IPS DF 19.7 (cell line): ENCODE results near the gene TFR2.

Experiments
- DNase-seq: peaks from one replicate; pipeline ENCODE4 v3.0.0-alpha.2; 2013; ENCODE audit warnings: low read depth, low spot score

TFR2 gene

DNA sequence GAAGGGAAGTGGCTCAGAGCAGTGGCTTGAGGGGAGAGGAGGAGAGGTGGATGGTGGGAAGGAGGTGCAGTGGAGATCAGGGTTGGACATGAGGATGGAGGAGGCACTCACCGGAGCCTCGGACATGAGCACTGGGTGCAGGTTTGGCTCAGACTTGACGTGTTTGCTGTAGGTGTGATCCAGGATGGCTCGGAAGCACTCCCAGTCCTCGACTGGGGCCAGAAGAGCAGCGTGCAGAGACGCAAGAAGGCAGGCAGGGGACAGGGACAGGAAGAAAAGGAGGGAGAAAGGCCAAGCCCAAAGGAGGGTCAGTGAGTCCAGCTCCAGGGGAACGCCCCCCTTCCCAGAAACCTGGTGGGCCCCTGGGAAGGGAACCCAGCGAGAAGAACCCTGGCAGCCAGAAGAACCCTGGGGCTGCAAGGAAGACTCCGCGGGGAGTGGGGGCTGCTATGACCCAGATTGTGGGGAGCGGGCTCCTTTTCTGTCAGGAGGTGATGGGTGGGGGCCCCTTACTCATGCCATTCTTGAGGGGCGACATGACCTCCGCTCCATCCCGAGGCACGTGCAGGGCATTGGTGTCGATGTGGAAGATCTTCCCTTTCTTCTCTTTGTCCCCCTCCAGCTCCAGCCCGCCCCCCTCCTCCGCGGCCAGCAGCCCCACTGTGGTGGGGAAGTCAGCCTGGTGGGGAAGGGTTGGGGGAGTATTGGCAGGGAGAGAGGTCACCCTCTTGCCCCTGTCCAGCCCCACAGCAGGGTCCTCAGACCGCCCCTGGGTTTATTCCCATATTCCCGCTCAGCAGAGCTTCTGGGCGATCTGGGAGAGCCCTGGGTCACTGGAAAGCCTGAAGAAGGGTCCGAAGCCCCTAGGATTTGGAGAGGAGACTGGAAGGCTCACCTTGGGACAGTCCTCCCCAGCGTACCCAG, 13.8 kb upstream of the TFR2 start:
- DNase-seq: no peak

DNA sequence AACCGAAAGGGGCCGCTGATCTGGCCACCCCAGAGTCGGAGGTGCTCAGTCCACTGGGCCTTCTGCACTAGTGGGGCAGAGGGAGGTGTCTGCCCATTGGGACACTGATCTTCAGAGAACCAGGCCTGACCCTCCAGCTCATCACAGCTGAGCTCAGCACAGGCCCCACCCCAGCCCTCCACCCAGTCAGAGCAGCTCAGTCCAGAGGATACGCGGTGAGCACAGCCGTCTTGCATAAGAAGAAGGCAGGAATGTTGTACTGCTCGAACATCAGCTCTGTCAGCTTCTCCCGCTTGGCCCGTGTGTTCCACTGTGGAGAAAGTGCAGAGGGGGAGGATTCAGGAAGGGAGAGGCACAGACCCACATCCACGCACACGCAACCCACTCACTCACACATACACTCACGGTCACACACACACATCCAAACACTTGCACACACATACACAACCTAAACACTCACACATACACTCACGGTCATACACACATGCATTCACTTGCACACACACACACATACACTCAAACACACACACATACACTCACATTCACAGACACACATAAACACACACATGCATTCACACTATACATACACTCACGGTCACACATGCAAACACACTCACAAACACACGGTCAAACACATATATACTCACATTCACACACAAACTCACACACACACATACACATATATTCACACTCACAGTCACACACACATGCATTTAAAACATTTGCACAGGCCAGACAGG, 8.6 kb upstream of the TFR2 start:
- no peak for DNase-seq

DNA sequence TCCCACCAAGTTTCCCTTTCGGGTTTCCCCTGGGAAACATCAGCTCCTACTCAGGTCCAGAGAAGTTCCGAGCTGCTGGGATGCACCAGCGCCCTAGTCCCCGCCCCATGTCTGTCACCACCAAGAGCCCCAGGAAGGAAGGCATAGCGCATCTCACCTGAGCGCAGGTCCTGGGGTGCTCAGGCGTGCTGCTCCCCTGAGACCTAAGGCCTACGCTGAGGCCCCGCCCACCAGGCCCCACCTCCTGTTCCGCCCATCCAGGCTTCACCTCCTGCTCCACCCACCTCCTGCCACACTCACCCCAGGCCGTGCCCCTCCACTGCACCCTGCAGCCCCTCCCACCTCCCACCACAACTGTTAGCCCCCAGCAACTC, 1.2 kb upstream of the TFR2 start:
- no peak for DNase-seq

DNA sequence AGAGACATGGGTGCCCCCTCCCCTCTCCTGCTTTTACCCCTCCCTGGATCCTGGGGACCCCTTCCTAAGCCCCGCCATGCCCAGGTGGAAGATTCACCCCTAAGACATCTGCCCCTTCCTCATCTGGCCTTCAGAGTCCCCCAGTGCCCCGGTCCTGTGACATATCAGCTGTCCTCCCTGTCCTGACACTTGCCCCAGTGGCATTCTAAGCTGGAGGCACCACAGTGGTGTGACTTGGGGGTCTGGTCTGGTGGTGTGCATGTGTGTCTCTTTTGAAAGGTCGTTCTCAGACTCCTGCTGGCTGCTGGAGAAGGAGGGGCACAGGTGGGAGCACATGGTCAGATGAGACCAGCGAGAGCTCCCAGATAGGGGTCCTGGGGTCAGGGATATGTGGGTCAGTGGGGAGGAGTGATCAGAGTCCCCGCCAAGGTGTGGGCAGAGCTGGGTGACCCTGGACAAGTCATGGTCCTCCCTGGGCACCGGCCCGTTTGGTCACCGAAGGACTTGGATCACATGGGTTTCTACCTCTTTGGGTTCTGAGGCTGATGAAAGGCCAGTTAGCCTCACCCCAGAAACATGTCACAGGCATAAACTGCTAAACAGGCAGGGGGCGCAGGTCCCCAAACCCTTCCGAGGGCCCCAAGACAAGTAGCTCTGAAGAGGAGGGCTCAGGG, 645 bp upstream of the TFR2 start:
- no peak for DNase-seq

DNA sequence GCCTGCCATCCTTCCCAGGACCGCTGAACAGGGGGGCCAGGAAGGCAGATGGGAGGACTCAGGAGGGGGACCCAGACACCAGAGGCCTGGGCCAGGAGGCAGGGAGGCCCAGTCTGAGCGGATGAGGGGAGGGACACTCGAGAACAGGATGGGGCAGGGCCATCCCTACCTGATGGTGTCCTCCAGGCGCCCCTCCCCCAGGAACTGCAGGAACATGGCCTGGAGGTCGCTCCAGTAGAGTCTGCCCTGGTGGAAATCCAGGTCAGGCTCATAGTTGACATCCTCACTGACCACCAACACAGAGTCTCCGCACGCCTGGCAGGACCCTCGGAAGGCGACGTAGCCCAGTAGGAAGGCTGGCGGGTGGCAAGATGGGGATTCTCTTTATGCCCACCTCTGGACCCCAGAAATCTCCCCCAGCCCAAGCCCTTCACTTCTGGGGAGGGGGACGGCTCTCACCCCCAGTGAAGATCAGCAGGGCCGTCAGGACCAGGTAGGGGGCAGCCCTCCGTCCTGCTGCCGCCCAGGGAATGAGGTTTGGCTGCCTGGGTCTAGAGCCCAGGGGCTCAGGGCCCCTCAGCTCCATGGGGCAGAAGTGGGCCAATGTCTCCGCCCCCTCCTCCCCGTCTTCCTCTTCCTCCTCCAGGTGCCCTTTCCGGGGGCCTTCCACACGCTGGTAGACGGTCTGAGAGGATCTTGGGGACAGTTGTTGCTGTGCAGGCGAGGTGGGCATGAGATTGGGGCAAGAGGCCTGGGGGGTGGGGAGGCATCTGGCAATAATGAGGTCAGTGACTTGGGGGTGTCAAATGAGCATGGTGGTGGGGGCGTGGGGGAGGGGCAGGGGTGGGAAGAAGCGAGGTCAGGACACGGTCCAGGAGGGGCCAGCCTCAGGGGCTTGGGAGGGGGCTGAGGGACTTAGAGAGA, 573 bp downstream of the TFR2 start:
- DNase-seq: no peak

DNA sequence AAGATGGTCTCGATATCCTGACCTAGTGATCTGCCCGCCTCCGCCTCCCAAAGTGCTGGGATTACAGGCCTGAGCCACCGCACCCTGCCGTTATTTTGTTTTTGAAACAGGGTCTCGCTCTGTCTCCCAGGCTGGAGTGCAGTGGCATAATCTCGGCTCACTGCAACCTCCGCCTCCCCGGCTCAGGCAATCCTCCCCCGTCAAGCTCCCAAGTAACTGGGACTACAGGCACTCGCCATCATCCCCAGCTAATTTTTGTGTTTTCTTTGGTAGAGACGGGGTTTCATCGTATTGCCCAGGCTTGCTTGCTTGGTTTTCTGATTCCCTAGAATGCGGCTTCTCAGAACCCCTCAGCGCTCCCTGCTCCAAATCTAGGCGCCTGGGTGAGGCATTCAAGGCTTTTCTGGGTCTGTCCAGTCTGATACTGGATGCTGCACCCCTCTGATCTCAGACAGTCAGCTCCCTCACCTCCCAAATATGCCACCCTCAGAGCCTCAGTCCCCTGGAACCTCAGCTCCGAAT, 1.3 kb downstream of the TFR2 start:
- no peak for DNase-seq

DNA sequence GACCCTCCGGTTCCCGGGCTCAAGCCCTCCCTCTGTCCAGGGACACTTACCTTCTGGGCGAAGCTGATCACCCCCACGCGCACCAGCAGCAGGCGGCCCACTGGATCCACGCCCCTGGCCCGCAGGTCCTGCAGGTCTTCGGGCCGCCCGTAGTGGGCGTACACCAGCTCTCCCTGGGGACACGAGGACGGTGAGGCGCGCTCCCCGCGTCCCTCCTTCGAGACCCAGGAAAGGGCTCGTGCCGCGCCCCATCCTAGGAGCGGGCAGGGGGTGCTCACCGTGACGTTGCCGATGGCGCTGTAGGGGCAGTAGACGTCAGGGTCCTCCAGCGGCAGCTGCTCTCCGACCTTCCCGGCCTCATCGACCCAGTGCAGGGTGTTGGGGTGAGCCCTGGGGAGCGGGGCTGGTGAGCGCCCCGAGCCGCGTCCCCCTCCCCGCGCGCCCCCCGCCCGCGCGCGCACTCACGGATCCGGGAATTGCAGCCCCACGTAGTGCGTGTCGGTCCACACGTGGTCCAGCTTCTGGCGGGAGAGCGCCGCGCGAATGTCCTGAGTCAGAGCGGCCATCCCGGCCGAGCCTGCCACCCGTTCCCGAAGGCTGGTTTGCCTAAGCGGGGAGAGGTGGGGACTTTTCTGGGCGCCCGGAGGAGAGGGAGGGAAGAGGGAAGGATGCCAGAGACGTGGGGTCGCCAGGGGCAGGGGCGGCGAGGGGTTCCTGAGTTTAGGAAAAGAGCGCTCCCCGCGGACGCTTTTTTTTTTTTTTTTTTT, 8.2 kb downstream of the TFR2 start:
- no peak for DNase-seq

DNA sequence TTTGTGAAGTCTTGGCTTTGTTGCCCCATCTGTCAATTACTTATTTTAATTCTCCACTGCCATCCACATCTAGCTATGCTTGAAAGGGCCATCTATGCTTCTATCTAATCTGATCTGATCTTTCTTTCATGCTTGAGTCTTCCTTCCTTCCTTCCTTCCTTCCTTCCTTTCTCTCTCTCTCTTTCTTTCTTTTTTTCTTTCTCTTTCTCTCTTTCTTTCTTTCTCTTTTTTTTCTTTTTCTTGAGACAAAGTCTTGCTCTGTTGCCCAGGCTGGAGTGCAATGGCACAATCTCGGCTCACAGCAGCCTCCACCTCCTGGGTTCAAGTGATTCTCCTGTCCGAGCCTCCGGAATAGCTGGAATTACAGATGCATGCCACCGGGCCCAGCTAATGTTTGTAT, 11.3 kb downstream of the TFR2 start:
- DNase-seq: no peak

DNA sequence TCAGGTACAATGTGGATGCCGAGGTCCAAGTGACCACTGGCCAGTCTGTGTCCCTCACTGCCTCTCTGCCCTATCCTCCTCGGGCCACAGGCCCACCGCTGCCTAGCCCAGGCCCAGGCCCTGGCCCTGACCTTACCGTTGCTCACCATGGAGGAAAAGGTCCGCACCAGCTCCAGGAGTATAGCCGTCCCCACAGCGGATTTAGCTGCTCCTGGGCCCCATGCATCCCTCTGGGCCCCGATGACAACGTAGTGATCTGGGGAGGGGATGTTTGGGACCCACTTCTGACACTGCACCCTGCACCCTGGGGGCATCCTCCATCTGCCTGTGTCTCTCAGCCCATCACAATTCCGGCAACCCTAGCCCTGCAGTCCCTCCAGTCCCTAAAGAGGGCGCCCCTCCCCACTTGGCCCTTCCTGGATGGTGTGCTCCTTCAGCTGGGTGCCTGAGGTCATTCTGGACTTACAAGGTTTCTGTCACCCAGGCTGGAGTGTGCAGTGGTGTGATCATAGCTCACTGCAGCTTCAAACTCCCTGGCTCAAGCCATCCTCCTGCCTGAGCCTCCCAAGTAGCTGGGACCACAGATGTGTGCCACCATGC, 12.1 kb downstream of the TFR2 start:
- DNase-seq: no peak

DNA sequence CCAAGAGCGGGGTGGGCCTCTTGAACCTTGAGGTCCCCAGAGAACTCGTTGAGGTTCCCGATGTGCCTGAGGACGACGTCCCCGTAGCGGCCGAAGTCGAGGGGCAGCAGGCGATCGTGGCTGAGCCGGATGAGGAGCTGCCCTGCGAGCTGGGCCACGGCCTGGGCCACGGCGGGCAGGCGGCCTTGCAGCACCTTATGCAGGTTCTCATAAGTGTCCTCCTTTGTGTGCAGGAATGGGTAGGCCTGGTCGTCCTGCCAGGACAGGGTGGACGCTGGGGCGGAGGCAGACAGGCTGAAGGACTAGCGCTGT, 14.2 kb downstream of the TFR2 start:
- no peak for DNase-seq

DNA sequence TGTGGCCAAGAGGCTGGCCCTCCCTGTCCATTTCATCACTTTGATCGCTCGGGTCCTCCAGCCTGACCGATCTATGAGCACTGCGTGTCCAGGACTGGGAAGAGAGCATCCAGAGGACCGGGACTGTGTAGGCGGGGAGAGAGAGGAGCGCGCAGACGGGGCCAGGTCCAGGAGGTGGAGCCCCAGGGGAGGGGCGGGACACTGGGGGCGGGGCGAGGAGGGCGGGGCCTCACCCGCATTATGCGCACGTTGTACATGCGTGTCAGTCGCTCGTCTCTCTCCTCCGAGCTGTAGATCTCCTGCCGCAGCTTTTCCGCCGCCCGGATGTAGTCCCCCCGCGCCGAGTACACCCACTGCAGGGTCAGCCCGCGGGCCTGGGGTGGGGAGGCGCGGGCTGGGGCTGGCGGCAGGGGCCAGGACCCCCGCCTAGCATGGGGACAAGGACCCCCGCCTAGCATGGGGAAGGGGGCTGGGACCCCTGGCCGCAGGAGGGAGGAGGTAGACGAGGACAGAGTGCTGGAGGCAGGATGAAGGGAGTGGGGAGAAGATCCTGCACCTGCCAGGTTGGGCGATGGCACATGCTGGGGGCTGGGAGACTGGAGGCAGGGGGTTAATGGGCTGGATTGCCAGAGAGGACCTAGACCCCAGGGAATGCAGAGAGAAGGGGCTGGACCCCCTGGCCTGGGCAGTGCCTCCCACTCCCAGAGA, 14.7 kb downstream of the TFR2 start:
- DNase-seq: no peak

DNA sequence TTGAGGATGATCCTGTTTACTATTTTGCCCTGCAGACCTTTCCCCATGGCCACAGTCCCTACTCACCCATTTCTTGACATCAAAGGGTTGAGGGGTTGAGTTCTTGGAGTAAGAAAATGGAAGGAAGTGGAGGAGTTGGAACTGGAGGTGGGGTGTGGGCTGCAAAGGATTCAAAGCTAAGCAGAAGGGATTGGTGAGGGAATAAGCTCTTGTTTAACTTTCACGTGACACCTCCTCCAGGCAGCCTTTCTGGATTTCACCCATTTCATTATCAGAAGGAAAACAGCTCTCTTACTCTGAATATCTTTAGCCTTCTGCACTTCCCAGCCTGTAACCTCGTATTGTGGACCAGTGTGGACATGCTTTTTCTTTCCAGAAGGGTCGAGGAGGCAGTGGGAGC, 15.3 kb downstream of the TFR2 start:
- no peak for DNase-seq

DNA sequence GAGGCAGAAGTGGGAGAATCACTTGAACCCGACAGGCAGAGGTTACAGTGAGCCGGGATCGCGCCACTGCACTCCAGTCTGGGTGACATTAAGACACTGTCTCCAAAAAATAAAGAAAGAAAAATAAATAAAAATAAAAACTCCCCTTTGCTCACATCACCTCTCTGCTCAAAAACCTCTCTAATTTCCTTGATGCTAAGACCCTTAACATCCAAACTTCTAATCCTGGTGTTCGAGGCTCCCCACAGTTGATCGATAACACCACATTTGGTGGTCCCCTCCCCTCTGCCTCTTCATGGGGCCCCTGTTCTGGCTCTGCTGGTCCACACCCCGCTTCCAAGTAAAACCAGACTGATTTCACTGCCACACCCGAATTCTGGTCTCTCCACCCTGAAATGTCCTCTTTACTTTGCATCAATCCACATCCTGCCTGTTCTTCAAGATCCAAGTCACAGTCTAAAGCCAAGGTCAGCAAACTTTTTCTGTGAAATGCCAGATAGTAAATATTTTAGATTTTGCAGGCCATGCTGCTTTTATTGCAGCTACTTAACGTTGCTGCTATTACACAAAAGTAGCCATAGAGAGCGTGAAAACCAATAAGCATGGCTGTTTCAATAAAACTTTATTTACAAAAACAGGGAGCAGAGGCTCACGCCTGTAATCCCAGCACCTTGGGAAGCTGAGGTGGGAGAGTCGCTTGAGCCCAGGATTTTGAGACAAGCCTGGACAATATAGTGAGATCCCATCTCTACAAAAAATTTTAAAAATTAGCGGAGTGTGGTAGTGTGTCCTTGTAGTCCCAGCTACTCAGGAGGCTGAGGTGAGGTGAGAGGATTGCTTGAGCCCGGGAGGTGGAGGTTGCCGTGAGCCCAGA, 17.2 kb downstream of the TFR2 start:
- DNase-seq: no peak

DNA sequence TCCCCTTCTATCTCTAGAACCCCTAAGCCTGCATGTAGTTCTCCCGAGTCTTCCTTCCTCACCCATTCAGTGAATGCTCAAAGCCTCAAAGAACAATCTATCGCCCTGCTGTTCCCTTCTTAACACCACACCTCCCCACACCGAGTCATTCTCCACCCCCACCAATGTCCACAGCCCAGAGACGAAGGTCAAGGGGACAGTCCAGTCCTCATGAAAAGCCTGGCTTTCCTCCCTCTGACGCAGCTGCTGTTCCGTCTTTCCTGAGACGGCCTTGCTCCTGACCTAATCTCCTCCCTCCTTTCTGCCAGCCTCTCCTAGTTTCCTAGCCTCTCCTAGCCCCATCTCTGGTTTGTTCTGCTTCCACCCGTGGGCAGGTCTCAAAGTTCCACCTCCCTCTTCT, 19.8 kb downstream of the TFR2 start:
- no peak for DNase-seq

DNA sequence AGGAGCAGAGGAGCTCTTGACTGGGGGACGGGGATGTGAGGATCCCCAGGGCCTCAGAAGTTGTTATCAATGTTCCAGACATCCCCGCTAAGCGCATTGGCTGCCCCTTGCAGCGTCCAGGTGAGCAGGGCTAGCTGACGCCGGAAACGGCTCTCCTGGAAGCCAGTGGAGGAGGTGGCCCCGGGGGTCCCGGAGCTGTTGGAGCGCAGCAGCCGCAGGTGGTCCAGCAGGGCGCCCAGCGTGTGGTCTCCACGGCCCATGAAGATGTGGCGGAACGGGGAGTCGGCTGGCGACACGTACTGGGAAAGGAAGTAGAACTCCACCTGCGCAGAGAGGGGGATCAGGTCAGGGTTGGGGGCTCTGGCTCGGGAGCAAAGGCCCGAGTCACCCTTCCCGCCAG, 20.5 kb downstream of the TFR2 start:
- no peak for DNase-seq

DNA sequence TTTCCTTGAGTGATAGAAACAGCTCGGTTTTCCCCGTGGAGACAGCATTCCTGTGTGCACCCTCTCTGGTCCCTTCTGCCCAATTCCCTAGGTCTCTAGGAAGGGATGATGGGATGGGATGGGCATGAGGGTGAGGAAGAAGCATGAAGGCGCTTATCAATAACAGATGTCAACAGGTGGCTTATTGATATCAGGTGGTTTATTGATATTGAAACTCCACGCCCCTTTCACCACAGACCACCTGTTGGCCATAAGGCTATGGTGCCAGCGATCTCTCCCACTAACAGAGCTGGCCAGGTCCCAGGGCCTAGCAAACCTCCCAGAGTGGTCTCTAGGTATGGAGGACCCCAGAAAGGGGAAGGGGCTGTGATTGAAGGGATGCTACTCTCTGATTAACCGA, 21.1 kb downstream of the TFR2 start:
- DNase-seq: no peak

DNA sequence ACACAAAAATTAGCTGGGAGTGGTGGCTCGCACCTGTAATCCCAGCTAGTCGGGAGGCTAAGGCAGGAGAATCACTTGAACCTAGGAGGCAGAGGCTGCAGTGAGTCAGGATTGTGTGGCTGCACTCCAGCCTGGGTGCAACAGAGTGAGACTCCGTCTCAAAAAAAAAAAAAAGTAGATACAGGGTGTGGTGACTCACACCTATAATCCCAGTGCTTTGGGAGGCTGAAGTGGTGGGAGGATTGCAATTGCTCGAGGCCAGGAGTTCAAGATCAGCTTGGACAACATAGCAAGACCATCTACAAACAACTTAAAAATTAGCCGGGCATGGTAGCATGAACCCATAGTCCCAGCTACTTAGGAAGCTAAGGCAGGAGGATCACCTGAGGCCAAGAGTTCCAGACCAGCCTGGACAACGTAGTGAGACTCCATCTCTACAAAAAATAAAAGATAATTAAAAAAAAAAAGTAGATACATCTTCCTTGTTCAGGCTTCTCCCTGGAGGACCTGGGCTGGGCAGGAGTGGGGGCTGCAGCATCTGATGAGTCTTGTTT, 27.0 kb downstream of the TFR2 start:
- DNase-seq: no peak
